Hepatocyte (in vitro differentiated cells): Measurements from ENCODE around the gene TRPM6.

Experiments
- CTCF ChIP-seq: fragments of 200-600 bp; sonication (generic); IDR thresholded peaks from 2 replicates; pipeline ENCODE4 v1.5.1; 2016; ENCODE audit warnings: antibody characterized with exemption, mild to moderate bottlenecking; ENCODE audit not compliant: poor library complexity
- EZH2 ChIP-seq: fragments of 200-600 bp; sonication (generic); IDR thresholded peaks from 2 replicates; pipeline ENCODE4 v1.6.1; 2016; ENCODE audit warnings: antibody characterized with exemption, mild to moderate bottlenecking, borderline replicate concordance
- EZH2phosphoT487 ChIP-seq: fragments of 200-600 bp; sonication (generic); IDR thresholded peaks from one replicate; pipeline ENCODE4 v1.6.1; 2018; ENCODE audit warnings: antibody characterized with exemption, mild to moderate bottlenecking, low read depth, moderate library complexity; ENCODE audit not compliant: unreplicated experiment, severe bottlenecking

DNA sequence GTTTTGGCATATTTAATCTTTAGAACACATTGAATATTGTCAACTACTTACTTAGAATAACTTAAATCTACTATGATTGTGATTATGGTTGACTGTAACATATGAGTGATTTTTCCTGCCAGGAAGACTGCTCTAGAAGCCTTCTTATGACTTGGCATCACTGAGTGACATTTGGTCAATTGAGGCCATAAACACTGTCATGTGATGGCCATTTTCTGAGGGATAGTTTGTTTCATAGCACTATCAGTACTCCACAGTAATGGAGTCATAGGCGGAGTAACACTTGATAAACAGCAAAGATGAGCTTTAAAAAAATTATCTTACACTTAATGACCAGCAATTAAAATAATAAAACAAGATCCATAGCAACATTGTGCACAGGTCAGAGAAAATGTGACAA lies 34.0 kb upstream of the TRPM6 start:
- TF ChIP-seq EZH2 (no peak), CTCF (no peak), EZH2phosphoT487 (no peak)
